ENCODE measurements around the gene GLB1L3. TPM values are rescaled to one million over a fixed set of nuclear protein-coding genes. Genes with fewer than 3 reads are reported as not detected.

GLB1L3 gene
- total RNA-seq, 3 donors from 2014 or later (not counting 1 experiment from before 2014, with no cell fraction given): 0.38 TPM; not detected in 2

- H3K4me1 Mint-ChIP-seq: peaks cover 53 to 72% of the 10 kb centered on the region in 2 donors
- WGBS (ENCODE audit: insufficient coverage): 90% methylated on average over 3 of the region's 4 CpGs
- H3K4me3 Mint-ChIP-seq: no peak overlapping the region
- no peaks in the 10 kb centered on the region for H3K27me3 Mint-ChIP-seq (ENCODE audit: low read depth in 2 of 2)
- H3K4me1 ChIP-seq (ENCODE audit: control insufficient read depth, insufficient read depth, low read length): peaks cover 52% of the 10 kb centered on the region
- ATAC-seq (no peak), DNase-seq (no peak)
- no peaks in the 10 kb centered on the region for H3K9me3 Mint-ChIP-seq
- no peak overlapping the region for H3K27ac ChIP-seq (ENCODE audit: low read length)
- H3K27me3 ChIP-seq (ENCODE audit: control insufficient read depth, insufficient read depth, low read length): no peaks in the 10 kb centered on the region
- no peak overlapping the region for H3K27ac Mint-ChIP-seq
- H3K9me3 ChIP-seq (ENCODE audit: control insufficient read depth, insufficient read depth, low read length): no peaks in the 10 kb centered on the region
- H3K36me3 ChIP-seq (ENCODE audit: control insufficient read depth, insufficient read depth, low read length): peaks cover 14% of the 10 kb centered on the region
- intact Hi-C loops (cut with micrococcal nuclease): no loop called here
- H3K36me3 Mint-ChIP-seq: peaks cover 20% of the 10 kb centered on the region
- H3K4me3 ChIP-seq (ENCODE audit: low read length): no peak overlapping the region
- TF ChIP-seq, protein P1, sequence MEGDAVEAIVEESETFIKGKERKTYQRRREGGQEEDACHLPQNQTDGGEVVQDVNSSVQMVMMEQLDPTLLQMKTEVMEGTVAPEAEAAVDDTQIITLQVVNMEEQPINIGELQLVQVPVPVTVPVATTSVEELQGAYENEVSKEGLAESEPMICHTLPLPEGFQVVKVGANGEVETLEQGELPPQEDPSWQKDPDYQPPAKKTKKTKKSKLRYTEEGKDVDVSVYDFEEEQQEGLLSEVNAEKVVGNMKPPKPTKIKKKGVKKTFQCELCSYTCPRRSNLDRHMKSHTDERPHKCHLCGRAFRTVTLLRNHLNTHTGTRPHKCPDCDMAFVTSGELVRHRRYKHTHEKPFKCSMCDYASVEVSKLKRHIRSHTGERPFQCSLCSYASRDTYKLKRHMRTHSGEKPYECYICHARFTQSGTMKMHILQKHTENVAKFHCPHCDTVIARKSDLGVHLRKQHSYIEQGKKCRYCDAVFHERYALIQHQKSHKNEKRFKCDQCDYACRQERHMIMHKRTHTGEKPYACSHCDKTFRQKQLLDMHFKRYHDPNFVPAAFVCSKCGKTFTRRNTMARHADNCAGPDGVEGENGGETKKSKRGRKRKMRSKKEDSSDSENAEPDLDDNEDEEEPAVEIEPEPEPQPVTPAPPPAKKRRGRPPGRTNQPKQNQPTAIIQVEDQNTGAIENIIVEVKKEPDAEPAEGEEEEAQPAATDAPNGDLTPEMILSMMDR (IDR thresholded peaks at IDR 0.05): no peak
Observed at GRCh38 chr11:134233729-134234179, 42.4 kb upstream of the GLB1L3 start.

- no peak overlapping the region for H3K4me3 Mint-ChIP-seq
Observed at GRCh38 chr11:134235399-134235798, 40.8 kb upstream of the GLB1L3 start.

DNA sequence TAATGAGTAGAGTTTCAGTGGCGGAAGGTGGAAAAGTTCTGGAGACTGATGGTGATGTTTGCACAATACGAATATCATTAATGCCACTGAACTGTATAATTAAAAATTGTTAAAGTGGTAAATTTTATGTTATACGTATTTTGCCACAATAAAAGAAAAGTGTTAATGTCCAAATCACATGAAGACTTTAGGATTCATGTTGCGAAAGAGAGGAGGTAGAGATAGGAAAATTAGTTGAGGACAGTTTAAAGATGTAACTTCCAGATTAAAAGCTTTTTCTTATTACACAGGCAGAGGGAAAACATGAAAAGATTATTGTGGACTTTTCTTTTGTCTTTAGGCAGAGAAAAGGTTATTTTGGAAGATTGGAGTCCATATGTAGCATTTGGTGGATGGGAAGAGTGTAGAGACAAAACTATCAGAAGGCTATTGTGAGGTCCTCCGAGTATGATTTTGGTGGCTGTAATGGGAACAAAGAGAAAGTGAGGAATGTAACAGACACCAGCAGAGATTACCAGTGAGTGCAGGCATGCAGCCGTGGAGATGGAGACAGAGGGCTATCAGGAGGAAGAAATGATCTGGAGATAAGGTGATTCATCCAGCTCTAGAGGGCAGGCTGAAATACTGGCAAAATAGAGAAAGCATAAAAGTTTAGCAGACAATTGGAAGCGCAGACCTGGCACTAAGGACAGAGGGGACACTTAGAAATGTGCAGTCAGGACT, 39.2 kb upstream of the GLB1L3 start:
- Histone ChIP-seq H3K27me3 (ENCODE audit: control insufficient read depth, insufficient read depth, low read length) (no peaks in the 10 kb centered on the region), H3K4me3 (ENCODE audit: low read length) (no peak overlapping the region), H3K27ac (ENCODE audit: low read length) (no peak overlapping the region), H3K4me1 (ENCODE audit: control insufficient read depth, insufficient read depth, low read length) (peaks cover 19% of the 10 kb centered on the region), H3K36me3 (ENCODE audit: control insufficient read depth, insufficient read depth, low read length) (peaks cover 40% of the 10 kb centered on the region), H3K9me3 (ENCODE audit: control insufficient read depth, insufficient read depth, low read length) (no peaks in the 10 kb centered on the region)
- no peak overlapping the region for H3K27ac Mint-ChIP-seq
- ATAC-seq (no peak), DNase-seq (no peak)
- H3K27me3 Mint-ChIP-seq (ENCODE audit: low read depth in 2 of 2): no peaks in the 10 kb centered on the region
- TF ChIP-seq, protein P1 (IDR thresholded peaks at IDR 0.05): no peak
- peaks cover 24 to 44% of the 10 kb centered on the region in 2 donors for H3K4me1 Mint-ChIP-seq
- intact Hi-C loops (cut with micrococcal nuclease): no loop called here
- H3K36me3 Mint-ChIP-seq: peaks cover 20% of the 10 kb centered on the region
- WGBS (ENCODE audit: insufficient coverage): 98% methylated on average over 7 of the region's 7 CpGs
- H3K4me3 Mint-ChIP-seq: no peak overlapping the region
- no peaks in the 10 kb centered on the region for H3K9me3 Mint-ChIP-seq

More at GRCh38 chr11:134235399-134235798, 40.8 kb upstream of the GLB1L3 start:
- no peak overlapping the region for H3K27ac ChIP-seq (ENCODE audit: low read length)
- peaks cover 30% of the 10 kb centered on the region for H3K36me3 ChIP-seq (ENCODE audit: control insufficient read depth, insufficient read depth, low read length)
- H3K4me1 ChIP-seq (ENCODE audit: control insufficient read depth, insufficient read depth, low read length): peaks cover 35% of the 10 kb centered on the region
- ATAC-seq (no peak), DNase-seq (no peak)
- TF ChIP-seq, protein P1 (IDR thresholded peaks at IDR 0.05): no peak
- intact Hi-C loops (cut with micrococcal nuclease): no loop called here
- Mint-ChIP-seq H3K4me1 (peaks cover 36 to 60% of the 10 kb centered on the region in 2 donors), H3K27me3 (ENCODE audit: low read depth in 2 of 2) (no peaks in the 10 kb centered on the region), H3K36me3 (peaks cover 20% of the 10 kb centered on the region), H3K27ac (no peak overlapping the region), H3K9me3 (no peaks in the 10 kb centered on the region)
- H3K9me3 ChIP-seq (ENCODE audit: control insufficient read depth, insufficient read depth, low read length): no peaks in the 10 kb centered on the region
- 100% methylated on average over 2 of the region's 3 CpGs for WGBS (ENCODE audit: insufficient coverage)
- H3K4me3 ChIP-seq (ENCODE audit: low read length): no peak overlapping the region
- no peaks in the 10 kb centered on the region for H3K27me3 ChIP-seq (ENCODE audit: control insufficient read depth, insufficient read depth, low read length)
